HG03520 (cell line): ENCODE results near the gene CHST7.
A peak's percentile ranks its signal among the peaks of the same experiment; 100 is the strongest.

ENCODE experiments used
- ATAC-seq: cut with Tn5 transposase; IDR thresholded peaks from one replicate; pipeline ENCODE4 v1.9.1; 2021; ENCODE audit warnings: mild to moderate bottlenecking, moderate library complexity; ENCODE audit not compliant: unreplicated experiment

CHST7 gene

GRCh38 chrX:46601283-46601682 is 27.7 kb downstream of the CHST7 start:
- no peak for ATAC-seq

- ATAC-seq, result no peak
Measured at GRCh38 chrX:46602468-46603102, 29.0 kb downstream of the CHST7 start.

GRCh38 chrX:46607916-46608315 is 34.4 kb downstream of the CHST7 start:
- ATAC-seq, result no peak

DNA sequence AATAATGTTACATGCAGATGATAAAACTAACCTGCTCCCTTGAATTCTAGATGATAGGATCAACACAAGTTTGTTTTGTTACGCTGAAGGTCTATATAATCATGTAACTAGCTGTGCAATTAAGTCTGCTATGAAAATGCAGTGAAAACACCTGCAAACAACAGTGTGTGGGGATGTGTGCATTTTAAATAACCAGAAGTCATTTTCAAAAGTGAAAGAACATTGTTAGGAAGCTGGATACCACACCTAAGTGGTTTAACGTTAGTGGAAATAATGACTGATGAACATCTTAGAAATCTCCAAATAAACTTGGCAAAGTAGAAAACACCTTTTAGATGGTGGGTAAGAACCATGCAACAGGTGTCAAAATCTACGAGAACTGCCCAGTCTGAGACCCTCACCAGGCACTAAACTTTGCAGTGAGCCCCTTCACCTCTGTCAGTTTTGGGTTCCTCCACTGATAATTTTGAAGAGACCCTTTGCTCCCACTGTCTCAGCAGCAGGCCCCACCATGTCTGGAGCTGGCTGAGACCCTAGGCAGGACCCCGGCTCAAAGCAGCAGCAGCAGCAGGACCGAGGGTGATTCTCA is 36.6 kb downstream of the CHST7 start:
- ATAC-seq, result no peak

GRCh38 chrX:46611658-46612362 is 38.2 kb downstream of the CHST7 start:
- no peak for ATAC-seq

DNA sequence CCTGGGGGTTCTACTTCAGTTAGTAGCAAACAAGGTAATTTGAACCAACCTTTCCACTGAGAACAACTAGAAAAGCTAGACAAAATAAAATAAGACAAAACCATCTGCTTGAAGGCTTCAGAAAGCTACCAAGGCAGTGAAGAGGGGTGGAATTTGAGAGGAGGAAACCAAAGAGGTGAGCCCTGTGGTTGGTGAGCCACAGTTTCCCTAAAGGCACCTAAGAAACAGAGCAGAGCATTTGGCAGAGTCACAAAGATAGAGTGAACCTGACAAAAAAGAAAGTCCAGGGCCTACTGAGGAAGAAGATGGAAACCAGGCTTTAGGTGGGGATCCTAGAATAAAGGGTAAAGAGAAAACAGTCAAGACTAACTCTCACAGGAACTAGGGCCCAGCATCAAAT is 44.3 kb downstream of the CHST7 start:
- no peak for ATAC-seq

- ATAC-seq, result no peak
Measured at GRCh38 chrX:46618947-46619346, 45.4 kb downstream of the CHST7 start.

DNA sequence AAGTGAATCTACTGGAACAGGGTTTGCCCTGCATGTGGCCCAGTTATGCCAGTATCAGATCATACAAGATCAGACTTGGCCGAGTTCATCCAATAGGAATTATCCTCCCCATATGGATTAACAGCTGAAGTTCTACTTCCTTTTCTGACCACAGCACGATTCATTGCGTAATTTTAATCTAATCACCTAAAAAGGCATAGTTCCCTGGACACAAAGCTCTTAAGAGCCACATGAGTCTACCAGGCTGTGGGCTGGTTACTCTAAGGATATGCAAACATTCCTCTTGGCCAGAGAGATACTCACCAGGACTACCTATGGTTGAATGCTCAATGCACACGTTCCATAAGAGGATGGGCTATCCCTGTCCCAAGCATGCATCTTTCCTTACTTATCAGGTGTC is 46.9 kb downstream of the CHST7 start:
- ATAC-seq, result no peak

DNA sequence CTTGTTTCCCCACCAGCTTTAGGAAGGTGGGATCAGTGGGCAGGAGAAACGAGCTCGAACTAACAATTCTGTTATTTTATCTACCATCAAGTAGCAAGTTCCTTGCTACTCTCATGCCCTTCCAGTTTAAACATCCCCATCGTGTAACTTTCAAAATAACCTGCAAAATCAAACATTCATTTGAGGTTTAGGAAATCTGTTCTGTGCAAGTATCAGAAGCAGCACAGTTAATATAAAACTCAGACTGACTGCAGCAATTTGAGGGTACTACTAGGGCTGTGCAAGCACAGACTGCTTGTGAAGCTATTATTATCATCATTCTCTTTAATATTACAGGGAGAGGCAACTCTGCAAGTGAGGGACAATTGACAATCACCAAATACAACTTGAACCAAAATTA is 48.0 kb downstream of the CHST7 start:
- ATAC-seq, result no peak

DNA sequence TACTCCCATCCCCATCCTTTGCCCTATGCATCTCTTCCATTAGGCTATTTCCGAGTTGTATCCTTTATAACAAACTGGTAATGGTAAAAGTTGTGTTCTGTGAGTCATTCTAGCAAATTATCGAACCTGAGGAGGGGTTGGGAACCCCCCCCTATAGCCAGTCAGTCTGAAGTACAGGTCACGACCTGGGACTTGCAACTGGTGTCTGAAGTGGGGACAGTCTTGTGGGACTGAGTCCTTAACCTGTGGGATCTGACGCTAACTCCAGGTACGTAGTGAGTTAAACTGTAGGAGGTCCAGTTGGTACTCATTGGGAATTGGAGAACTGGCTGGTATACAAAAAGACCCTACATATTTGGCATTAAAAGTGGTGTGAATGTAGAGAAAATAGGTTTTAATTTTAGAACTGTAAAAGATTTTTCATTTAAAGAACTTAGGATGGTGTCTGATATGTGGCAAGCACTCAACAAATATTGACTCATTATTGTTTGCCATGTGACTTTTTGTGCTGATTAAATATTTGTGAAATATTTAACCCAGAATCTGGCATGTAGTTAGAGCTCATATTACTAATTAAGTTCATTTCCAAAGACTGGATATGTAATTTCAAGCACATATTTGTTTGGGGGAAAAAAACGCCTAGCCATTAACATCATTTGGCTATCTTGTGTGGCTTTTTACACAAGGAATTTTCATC is 50.7 kb downstream of the CHST7 start:
- ATAC-seq, result no peak

DNA sequence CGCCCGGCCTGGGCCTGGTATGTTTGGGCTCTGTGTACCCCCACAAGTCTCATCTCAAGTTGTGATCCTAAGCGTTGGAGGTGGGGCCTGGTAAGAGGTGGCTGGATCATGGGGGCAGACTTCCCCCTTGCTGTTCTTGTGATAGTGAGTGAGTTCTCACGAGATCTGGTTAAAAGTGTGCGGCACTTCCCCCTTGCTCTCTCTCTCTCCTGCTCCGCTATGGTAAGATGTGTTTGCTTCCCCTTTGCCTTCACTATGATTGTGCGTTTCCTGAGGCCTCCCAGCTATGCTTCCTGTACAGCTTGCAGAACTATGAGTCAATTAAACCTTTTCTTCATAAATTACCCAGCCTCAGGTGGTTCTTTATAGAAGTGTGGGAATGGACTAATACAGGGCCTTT is 53.0 kb downstream of the CHST7 start:
- ATAC-seq, result no peak

DNA sequence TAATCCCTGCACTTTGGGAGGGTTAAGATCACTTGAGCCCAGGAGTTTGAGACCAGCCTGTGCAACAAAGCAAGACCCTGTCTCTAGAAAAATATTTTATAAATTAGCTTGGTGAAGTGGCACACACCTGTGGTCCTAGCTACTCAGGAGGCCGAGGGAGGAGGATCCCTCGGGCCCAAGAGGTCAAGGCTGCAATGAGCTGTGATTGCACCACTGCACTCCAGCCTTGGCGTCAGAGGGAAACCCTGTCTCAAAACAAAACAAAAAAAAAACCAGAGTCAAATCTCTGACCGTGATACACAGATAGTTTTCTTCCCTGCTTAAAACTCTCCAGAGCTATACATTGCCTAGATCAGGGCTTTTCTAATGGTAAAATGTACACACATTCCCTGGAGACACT is 53.5 kb downstream of the CHST7 start:
- ATAC-seq, result no peak

DNA sequence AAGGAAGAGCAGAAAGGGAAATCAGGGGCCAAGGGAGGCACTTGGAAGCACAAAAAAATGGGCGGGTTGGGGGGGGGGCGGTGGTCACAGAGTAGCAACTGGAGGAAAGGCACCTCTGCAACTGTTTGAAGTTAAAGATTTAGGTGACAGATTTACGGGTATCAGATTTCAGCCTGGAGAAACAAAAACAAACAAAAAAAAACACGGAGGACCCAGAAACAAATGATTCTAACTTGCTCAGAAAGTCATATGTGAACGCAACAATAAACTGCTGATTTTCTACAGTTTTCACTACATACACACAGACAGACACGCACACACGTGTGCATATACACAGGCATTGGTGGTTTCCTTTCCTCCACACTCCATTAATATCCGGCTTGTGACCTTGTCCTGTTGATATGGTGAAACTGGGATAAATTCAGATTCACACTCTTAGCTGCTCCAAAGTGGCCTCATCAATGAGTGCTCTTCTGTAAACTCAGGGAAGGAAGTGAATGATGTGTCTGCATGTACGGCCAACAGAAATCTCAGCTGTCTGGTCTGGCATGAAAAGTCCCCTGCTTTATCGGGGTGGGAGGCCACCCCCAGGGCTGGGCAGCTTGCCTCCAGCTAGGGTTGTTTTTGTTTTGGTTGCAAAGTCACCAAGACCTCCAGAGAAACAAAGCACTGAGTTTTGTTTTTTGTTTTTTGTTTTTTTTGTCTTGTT is 54.3 kb downstream of the CHST7 start:
- ATAC-seq, result no peak

GRCh38 chrX:46628460-46629371 is 55.2 kb downstream of the CHST7 start:
- peak; percentile 91 for ATAC-seq

GRCh38 chrX:46630141-46630540 is 56.6 kb downstream of the CHST7 start:
- no peak for ATAC-seq

GRCh38 chrX:46634577-46634976 is 61.0 kb downstream of the CHST7 start:
- ATAC-seq, result no peak

DNA sequence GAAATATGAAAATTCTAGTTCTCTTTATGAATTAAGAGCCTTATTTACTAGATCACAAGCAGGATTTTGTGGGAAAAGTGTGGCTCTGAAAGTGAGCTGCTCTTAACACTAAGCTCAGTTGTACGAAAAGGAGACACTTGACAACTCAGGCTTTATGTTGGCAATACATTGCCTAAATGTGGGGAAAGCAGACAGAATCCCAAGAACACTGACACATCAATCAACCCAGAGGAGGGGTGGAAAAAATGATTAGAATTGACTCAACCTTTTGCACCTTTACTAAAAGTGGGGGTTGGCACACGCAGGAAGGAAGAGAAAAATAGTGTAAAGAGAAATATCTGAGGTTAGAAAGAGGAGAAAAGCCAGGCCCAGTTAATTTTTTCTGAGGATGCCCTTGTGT is 61.6 kb downstream of the CHST7 start:
- no peak for ATAC-seq

DNA sequence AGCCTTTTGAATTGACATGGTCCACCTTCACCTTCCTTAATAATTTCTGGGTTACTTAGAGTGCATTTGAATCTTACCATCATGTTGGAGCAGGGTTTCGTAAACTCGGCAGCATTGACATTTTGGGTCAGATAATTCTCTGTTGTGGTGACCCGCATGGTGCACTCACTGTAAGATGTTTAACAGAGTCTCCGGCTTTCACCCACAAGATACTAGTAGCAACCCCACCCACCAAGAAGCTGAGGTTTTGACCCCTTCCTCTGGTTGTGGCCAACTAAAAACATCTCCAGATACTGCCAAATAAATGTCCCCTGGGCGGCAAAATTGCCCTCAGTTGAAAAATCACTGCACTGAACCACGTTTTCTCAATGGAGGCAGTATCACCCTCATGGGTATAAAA is 62.7 kb downstream of the CHST7 start:
- no peak for ATAC-seq

- peak; percentile 66 for ATAC-seq
Measured at GRCh38 chrX:46637938-46638337, 64.4 kb downstream of the CHST7 start.

DNA sequence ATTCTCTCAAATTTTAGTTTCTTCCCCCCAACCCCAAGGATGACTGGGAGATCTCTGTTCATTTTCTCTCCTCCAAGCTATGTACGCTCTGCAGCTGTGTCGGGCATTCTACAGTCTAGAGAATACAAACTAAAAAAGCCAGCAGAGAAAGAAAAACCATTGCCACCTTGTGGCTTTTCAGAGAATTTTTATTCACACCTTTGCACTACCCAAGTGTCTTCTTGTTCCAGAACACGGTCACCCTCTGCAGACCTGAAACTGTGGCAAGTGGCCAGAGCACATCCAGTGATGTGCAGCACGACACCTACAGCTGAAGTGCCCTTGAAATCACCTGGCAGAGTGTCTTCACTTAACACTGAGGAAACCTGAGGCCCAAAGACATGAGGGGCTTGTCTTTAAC is 68.6 kb downstream of the CHST7 start:
- no peak for ATAC-seq
